ENCODE data around the gene ARHGEF17.

DNA sequence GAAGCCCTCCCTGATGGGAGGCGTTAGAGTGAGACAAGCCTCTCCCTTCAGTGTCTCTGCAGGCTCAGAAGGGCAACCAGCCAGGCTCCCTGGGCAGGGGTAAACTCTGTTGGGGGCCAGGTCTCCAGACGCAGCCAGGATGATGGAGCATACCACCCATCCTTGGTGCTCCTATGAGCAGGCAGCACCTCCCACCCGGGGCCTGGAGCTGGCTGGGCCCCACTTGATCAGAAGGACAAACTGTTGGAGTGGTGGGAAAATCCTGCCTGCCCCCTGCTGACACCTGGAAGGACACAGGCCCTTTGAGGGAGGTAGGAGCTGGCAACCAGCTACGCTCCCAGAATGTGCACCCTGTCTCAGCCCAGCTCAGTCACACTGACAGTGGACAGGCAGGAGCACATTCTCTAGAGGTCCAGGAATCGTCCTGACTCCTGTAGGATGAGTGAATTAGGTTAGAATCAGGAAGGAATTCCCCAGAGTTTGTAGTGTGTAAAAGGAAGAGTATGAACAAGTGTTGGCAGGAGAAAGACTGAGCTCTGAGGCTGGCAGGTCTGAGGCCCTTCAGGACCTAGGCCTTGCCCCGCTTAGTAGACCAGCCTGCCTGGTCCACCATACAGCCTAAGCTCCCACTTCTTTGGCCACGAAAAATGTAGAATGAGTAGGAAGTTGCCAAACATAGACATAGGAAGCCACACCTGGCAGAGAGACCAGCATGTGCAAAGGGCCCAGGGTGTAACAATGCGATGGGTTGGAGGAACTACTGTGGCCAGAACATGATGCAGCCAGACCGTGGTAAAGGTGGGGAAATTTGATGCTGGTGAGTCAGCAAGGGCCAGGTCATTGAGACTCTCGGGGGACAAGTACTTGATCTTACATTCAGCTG is 19.1 kb downstream of the ARHGEF17 start:
- TF ChIP-seq, protein P1, sequence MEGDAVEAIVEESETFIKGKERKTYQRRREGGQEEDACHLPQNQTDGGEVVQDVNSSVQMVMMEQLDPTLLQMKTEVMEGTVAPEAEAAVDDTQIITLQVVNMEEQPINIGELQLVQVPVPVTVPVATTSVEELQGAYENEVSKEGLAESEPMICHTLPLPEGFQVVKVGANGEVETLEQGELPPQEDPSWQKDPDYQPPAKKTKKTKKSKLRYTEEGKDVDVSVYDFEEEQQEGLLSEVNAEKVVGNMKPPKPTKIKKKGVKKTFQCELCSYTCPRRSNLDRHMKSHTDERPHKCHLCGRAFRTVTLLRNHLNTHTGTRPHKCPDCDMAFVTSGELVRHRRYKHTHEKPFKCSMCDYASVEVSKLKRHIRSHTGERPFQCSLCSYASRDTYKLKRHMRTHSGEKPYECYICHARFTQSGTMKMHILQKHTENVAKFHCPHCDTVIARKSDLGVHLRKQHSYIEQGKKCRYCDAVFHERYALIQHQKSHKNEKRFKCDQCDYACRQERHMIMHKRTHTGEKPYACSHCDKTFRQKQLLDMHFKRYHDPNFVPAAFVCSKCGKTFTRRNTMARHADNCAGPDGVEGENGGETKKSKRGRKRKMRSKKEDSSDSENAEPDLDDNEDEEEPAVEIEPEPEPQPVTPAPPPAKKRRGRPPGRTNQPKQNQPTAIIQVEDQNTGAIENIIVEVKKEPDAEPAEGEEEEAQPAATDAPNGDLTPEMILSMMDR (IDR thresholded peaks at IDR 0.05 in 8 of 11, conservative IDR thresholded peaks at IDR 0.05 in 3 of 11), result no peak
- TF ChIP-seq POLR2AphosphoS5 (IDR thresholded peaks at IDR 0.05) (no peak), POLR2A (IDR thresholded peaks at IDR 0.05) (no peak)

Measured in spleen (tissue), 7 donors.